Breast epithelium (tissue), 4 donors: Measurements from ENCODE around the gene KIF26B. TPM values are rescaled to one million over a fixed set of nuclear protein-coding genes. Genes with fewer than 3 reads are reported as not detected.

Source experiments
- DNase-seq, 2 donors: peaks; one replicate each; pipeline ENCODE4 v3.0.0-alpha.2; 2019; ENCODE audit warnings: low spot score in 2 of 2
- H3K27ac ChIP-seq, 2 donors: fragments of 200-600 bp; sonication (generic) in 1 of 2; one replicate each; pipeline ENCODE4 v1.5.1; 2016 to 2019; ENCODE audit warnings: mild to moderate bottlenecking in 1 of 2
- H3K27me3 ChIP-seq, 2 donors: fragments of 200-600 bp; sonication (generic) in 1 of 2; one replicate each; pipeline versions ENCODE4 v1.5.1 to v1.6.0; 2017 to 2019; ENCODE audit warnings: control low read depth in 1 of 2, mild to moderate bottlenecking in 1 of 2
- H3K36me3 ChIP-seq: fragments of 200-600 bp; one replicate; pipeline ENCODE4 v1.5.1; 2019
- H3K4me1 ChIP-seq, 2 donors: fragments of 200-600 bp; sonication (generic); one replicate each; pipeline ENCODE4 v1.5.1; 2016 to 2019; ENCODE audit warnings: control low read depth in 1 of 2
- H3K4me3 ChIP-seq, 3 donors: fragments of 200-600 bp; sonication (generic); 1 replicate in 2 of 3; 2 replicates in 1 of 3; pipeline ENCODE4 v1.5.1; 2016 to 2019; ENCODE audit warnings: mild to moderate bottlenecking in 3 of 3, moderate library complexity in 2 of 3
- H3K9me3 ChIP-seq, 2 donors: fragments of 200-600 bp; sonication (generic) in 1 of 2; one replicate each; pipeline ENCODE4 v1.5.1; 2016 to 2019; ENCODE audit warnings: control low read depth in 1 of 2
- CTCF ChIP-seq, 3 donors: fragments of 450-650 bp; IDR thresholded peaks; one replicate each; pipeline ENCODE4 v1.5.1; 2016 to 2017; ENCODE audit warnings: antibody characterized with exemption in 3 of 3, mild to moderate bottlenecking in 3 of 3, moderate library complexity in 3 of 3
- POLR2A ChIP-seq: fragments of 450-650 bp; IDR thresholded peaks from one replicate; pipeline ENCODE4 v1.6.1; 2016; ENCODE audit warnings: antibody characterized with exemption, mild to moderate bottlenecking, moderate library complexity
- POLR2AphosphoS5 ChIP-seq, 3 donors: sonication (generic); formaldehyde crosslinking; IDR thresholded peaks; one replicate each; pipeline ENCODE4 v1.6.1; 2017; ENCODE audit warnings: antibody characterized with exemption in 3 of 3
- intact Hi-C: fragments of 100-400 bp; cut with DNase I; formaldehyde crosslinking; loops from one replicate; pipeline ENCODE4 v1.15.1; 2023; ENCODE audit warnings: low total_unique reads
- total RNA-seq, 3 donors: library from RNA; depleted of rRNA; stranded (reverse); fragments of >200 nt; gene quantifications; one replicate each; pipeline ENCODE4 v1.1.0, GENCODE V29; 2016

The KIF26B gene
- total RNA-seq, 3 donors from 2014 or later = 0.32 to 1.0 (median 0.33) TPM

GRCh38 chr1:245108909-245109308, 45.9 kb upstream of the KIF26B start:
- no peak overlapping the region for H3K4me3 ChIP-seq
- H3K9me3 ChIP-seq = no peaks in the 10 kb centered on the region
- DNase-seq = no peak
- H3K27ac ChIP-seq = no peak overlapping the region
- no peaks in the 10 kb centered on the region for H3K27me3 ChIP-seq
- intact Hi-C loops = no loop called here
- no peaks in the 10 kb centered on the region for H3K4me1 ChIP-seq
- TF ChIP-seq CTCF (IDR thresholded peaks at IDR 0.05) (no peak), POLR2A (no peak), POLR2AphosphoS5 (IDR thresholded peaks at IDR 0.05) (no peak)
- no peaks in the 10 kb centered on the region for H3K36me3 ChIP-seq

GRCh38 chr1:245110406-245110805, 44.4 kb upstream of the KIF26B start:
- no peaks in the 10 kb centered on the region for H3K36me3 ChIP-seq
- H3K27ac ChIP-seq = no peak overlapping the region
- intact Hi-C loops = no loop called here

GRCh38 chr1:245111073-245111472, 43.7 kb upstream of the KIF26B start:
- Histone ChIP-seq H3K36me3 (no peaks in the 10 kb centered on the region), H3K9me3 (no peaks in the 10 kb centered on the region), H3K27ac (no peak overlapping the region), H3K4me1 (no peaks in the 10 kb centered on the region), H3K4me3 (no peak overlapping the region), H3K27me3 (no peaks in the 10 kb centered on the region)
- intact Hi-C loops = no loop called here
- TF ChIP-seq POLR2A (no peak), CTCF (IDR thresholded peaks at IDR 0.05) (no peak), POLR2AphosphoS5 (IDR thresholded peaks at IDR 0.05) (no peak)
- DNase-seq = no peak

More at GRCh38 chr1:245110406-245110805, 44.4 kb upstream of the KIF26B start:
- no peaks in the 10 kb centered on the region for H3K27me3 ChIP-seq
- no peak for DNase-seq
- H3K4me3 ChIP-seq = no peak overlapping the region
- no peak for TF ChIP-seq POLR2AphosphoS5 (IDR thresholded peaks at IDR 0.05)
- TF ChIP-seq POLR2A = no peak
- no peak for TF ChIP-seq CTCF (IDR thresholded peaks at IDR 0.05)
- no peaks in the 10 kb centered on the region for H3K9me3 ChIP-seq
- H3K4me1 ChIP-seq = no peaks in the 10 kb centered on the region

GRCh38 chr1:245113649-245114048, 41.1 kb upstream of the KIF26B start:
- Histone ChIP-seq H3K27me3 (no peaks in the 10 kb centered on the region), H3K4me3 (no peak overlapping the region), H3K4me1 (no peaks in the 10 kb centered on the region), H3K36me3 (no peaks in the 10 kb centered on the region), H3K9me3 (no peaks in the 10 kb centered on the region), H3K27ac (no peak overlapping the region)
- DNase-seq = no peak
- intact Hi-C loops = no loop called here
- TF ChIP-seq POLR2A (no peak), CTCF (IDR thresholded peaks at IDR 0.05) (no peak), POLR2AphosphoS5 (IDR thresholded peaks at IDR 0.05) (no peak)

GRCh38 chr1:245116131-245116530, 38.7 kb upstream of the KIF26B start:
- Histone ChIP-seq H3K9me3 (no peaks in the 10 kb centered on the region), H3K4me1 (no peaks in the 10 kb centered on the region), H3K27me3 (no peaks in the 10 kb centered on the region), H3K36me3 (no peaks in the 10 kb centered on the region), H3K27ac (no peak overlapping the region), H3K4me3 (no peak overlapping the region)
- TF ChIP-seq CTCF (IDR thresholded peaks at IDR 0.05) (no peak), POLR2AphosphoS5 (IDR thresholded peaks at IDR 0.05) (no peak), POLR2A (no peak)
- intact Hi-C loops = no loop called here
- no peak for DNase-seq
